Lung (tissue), 16 donors: ENCODE measurements around the gene TBP. TPM values are rescaled to one million over a fixed set of nuclear protein-coding genes. Genes with fewer than 3 reads are reported as not detected.
A peak's percentile ranks its signal among the peaks of the same experiment; 100 is the strongest.

Experiments used
- ATAC-seq: fragments of 200-7000 bp; cut with Tn5 transposase; one replicate; pipeline ENCODE4 v1.9.1; 2020; ENCODE audit warnings: moderate number of reproducible peaks; ENCODE audit not compliant: insufficient read depth, low FRiP score
- DNase-seq, 3 donors: peaks; one replicate each; pipeline ENCODE4 v3.0.0-alpha.2; 2013 to 2017
- H3K27ac ChIP-seq, 2 donors: one replicate each; pipeline ENCODE4 v1.5.1; 2013; ENCODE audit warnings: mild to moderate bottlenecking in 2 of 2, moderate library complexity in 2 of 2, control low read depth in 1 of 2, inconsistent platforms in 1 of 2, low read depth in 1 of 2, low read length in 1 of 2
- H3K27me3 ChIP-seq, 3 donors: one replicate each; pipeline ENCODE4 v1.5.1; 2013; ENCODE audit warnings: low read length in 2 of 3; ENCODE audit not compliant: control insufficient read depth in 3 of 3, insufficient read depth in 3 of 3
- H3K36me3 ChIP-seq, 4 donors: one replicate each; pipeline ENCODE4 v1.5.1; 2013; ENCODE audit warnings: low read length in 4 of 4, mild to moderate bottlenecking in 1 of 4, moderate library complexity in 1 of 4; ENCODE audit not compliant: control insufficient read depth in 4 of 4, insufficient read depth in 4 of 4
- H3K4me1 ChIP-seq, 5 donors: one replicate each; pipeline ENCODE4 v1.5.1; 2013; ENCODE audit warnings: low read length in 5 of 5, mild to moderate bottlenecking in 2 of 5, moderate library complexity in 1 of 5; ENCODE audit not compliant: control insufficient read depth in 5 of 5, insufficient read depth in 5 of 5
- H3K4me3 ChIP-seq: one replicate; pipeline ENCODE4 v1.5.1; 2013; ENCODE audit warnings: mild to moderate bottlenecking, control low read depth, moderate library complexity
- H3K9ac ChIP-seq, 2 donors: one replicate each; pipeline ENCODE4 v1.5.1; 2013; ENCODE audit warnings: low read length in 2 of 2, control low read depth in 1 of 2; ENCODE audit not compliant: insufficient read depth in 1 of 2
- H3K9me3 ChIP-seq, 4 donors: one replicate each; pipeline ENCODE4 v1.5.1; 2013; ENCODE audit warnings: low read length in 3 of 4, mild to moderate bottlenecking in 1 of 4, moderate library complexity in 1 of 4; ENCODE audit not compliant: control insufficient read depth in 4 of 4, insufficient read depth in 3 of 4
- WGBS, 2 donors: extraction: QIAGEN DNeasy Blood & Tissue Kit; methylation state at CpG; one replicate each; pipeline ENCODE4 v1.1.7; 2013; 5-methylcytosine and 5-hydroxymethylcytosine counted together
- long read RNA-seq, 5 donors: transcript quantifications; one replicate each; lab custom pipeline, GENCODE V29; 2026
- polyA plus RNA-seq, 2 donors: library from polyadenylated mRNA; stranded (reverse); fragments of 200-250 nt; gene quantifications; one replicate each; pipeline ENCODE4 v1.2.1, GENCODE V29; 2013
- total RNA-seq, 2 donors: library from RNA; depleted of rRNA in 1 of 2; stranded (reverse); fragments of >200 nt in 1 of 2; gene quantifications; one replicate each; pipeline ENCODE4 v1.2.1, GENCODE V29; 2014 to 2021
- TF ChIP-seq, protein P1 (sequence below): IDR thresholded peaks from 2 replicates; pipeline ENCODE4 v1.5.1; 2012; ENCODE audit warnings: mild to moderate bottlenecking; ENCODE audit errors: control extremely low read depth, extremely low read depth
- donor health status: control.
- donor health status: control.
- donor health status: Bipolar disorder and iron deficiency.
- donor health status: healthy.
- donor health status: DM: yes; HTN: yes; CAD: no.

Gene TBP
- total RNA-seq: 10 to 100 TPM; 12.5 to 13.7 TPM
- 10 to 100 TPM in 1 of 2 donors, 1 to 10 TPM in 1; 9.2 to 10.0 TPM for polyA plus RNA-seq
- long read RNA-seq, donor 1, partial matches to known transcripts: 6 of 9 reads
- long read RNA-seq, donor 1, other reads (novel, unspliced or antisense): 0 of 9 reads
- long read RNA-seq, donor 2, partial matches to known transcripts: 11 of 13 reads
- long read RNA-seq, donor 2, other reads (novel, unspliced or antisense): 0 of 13 reads
- long read RNA-seq, donor 3, partial matches to known transcripts: 8 of 11 reads
- long read RNA-seq, donor 3, other reads (novel, unspliced or antisense): 0 of 11 reads
- long read RNA-seq, donor 4, partial matches to known transcripts: 45 of 47 reads
- long read RNA-seq, donor 4, other reads (novel, unspliced or antisense): 0 of 47 reads
- long read RNA-seq, donor 5, transcript TBP-202 (8 exons, 1,903 nt): major isoform, 6 of 26 reads
- long read RNA-seq, donor 5, partial matches to known transcripts: 19 of 26 reads
- long read RNA-seq, donor 5, other reads (novel, unspliced or antisense): 0 of 26 reads

DNA sequence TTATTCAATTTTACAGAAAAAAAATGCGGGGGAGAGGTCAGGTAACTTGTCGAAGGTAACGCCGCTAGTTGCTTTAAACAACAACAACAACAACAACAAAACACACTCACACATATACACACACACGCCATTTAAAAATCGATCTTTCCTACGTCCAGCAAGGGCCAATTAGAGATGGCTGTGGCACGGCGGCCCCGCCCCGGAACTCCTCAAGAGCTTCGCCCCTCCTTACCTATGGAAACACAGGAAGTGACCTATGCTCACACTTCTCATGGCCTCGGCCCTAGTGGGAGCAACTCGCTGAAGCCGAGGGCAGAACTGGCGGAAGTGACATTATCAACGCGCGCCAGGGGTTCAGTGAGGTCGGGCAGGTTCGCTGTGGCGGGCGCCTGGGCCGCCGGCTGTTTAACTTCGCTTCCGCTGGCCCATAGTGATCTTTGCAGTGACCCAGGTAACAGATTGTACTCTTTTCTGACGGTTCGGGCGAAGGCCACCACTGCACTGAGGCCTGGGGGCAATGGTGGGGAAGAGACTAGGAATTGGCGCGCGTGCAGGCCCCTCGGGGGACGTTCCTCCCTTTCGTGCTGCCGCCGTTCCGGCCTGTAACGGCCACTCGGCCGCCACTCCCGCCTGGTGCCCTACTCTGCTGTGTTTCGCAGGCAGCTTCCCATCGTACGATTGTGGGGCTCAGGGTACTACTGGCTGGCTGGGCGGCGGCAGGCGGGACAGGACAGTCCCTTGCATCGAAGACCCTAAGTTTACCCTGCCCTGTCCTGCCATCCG, at the start of gene TBP:
TBP (plus strand) TSS at position 357 of the 783 bp plus-strand sequence. CDS start 2,661 bp downstream, outside the sequence.
- peak; percentile 98 to 100 (median 99) for DNase-seq
- H3K27me3 ChIP-seq: no peaks in the 10 kb centered on the region
- ATAC-seq: peak; percentile 94
- peak within 1 kb of the TSS; percentile 81 to 100 for H3K27ac ChIP-seq
- peaks cover 2 to 14% (median 6%) of the 10 kb centered on the region in 4 donors for H3K36me3 ChIP-seq
- 0% methylated on average over 50 to 51 of the region's 51 CpGs for WGBS, 2 donors
- TF ChIP-seq, protein P1, sequence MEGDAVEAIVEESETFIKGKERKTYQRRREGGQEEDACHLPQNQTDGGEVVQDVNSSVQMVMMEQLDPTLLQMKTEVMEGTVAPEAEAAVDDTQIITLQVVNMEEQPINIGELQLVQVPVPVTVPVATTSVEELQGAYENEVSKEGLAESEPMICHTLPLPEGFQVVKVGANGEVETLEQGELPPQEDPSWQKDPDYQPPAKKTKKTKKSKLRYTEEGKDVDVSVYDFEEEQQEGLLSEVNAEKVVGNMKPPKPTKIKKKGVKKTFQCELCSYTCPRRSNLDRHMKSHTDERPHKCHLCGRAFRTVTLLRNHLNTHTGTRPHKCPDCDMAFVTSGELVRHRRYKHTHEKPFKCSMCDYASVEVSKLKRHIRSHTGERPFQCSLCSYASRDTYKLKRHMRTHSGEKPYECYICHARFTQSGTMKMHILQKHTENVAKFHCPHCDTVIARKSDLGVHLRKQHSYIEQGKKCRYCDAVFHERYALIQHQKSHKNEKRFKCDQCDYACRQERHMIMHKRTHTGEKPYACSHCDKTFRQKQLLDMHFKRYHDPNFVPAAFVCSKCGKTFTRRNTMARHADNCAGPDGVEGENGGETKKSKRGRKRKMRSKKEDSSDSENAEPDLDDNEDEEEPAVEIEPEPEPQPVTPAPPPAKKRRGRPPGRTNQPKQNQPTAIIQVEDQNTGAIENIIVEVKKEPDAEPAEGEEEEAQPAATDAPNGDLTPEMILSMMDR: no peak
- no peaks in the 10 kb centered on the region for H3K9me3 ChIP-seq
- H3K4me1 ChIP-seq: peaks cover 1 to 26% (median 13%) of the 10 kb centered on the region in 5 donors
- H3K9ac ChIP-seq: peak within 1 kb of the TSS; percentile 92 to 94
- peak within 1 kb of the TSS; percentile 97 for H3K4me3 ChIP-seq

DNA sequence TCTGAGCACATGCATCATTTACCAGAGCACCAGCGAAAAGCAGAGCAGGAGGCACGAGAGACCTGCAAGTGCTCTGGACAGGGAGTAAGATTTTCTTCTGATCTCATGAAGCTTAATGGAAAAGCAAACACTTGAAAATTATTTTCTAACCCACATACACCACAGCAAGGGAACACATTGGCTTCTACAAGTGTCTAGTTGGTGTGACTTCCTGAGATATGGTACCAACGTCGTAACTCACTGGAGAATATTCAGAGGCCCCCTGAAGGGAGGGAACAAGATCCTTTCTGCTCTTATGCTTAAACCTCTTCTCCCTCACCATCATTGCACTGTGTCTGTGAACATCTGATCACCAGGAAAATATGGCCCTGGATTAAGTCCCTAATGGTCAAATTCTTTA, 49.7 kb upstream of the TBP start:
- ATAC-seq: no peak
- Histone ChIP-seq H3K4me1 (peaks cover 0 to 5% (median 0%) of the 10 kb centered on the region in 5 donors), H3K4me3 (no peak overlapping the region), H3K27me3 (peaks cover 0 to 11% (median 7%) of the 10 kb centered on the region in 3 donors), H3K27ac (no peak overlapping the region), H3K9me3 (peaks cover 0 to 22% (median 6%) of the 10 kb centered on the region in 4 donors), H3K36me3 (no peaks in the 10 kb centered on the region), H3K9ac (no peak overlapping the region)
- TF ChIP-seq, protein P1: no peak
- peak in 1 of 3 donors; percentile 25 for DNase-seq
- 34 to 38% methylated on average over 4 of the region's 4 CpGs for WGBS, 2 donors

DNA sequence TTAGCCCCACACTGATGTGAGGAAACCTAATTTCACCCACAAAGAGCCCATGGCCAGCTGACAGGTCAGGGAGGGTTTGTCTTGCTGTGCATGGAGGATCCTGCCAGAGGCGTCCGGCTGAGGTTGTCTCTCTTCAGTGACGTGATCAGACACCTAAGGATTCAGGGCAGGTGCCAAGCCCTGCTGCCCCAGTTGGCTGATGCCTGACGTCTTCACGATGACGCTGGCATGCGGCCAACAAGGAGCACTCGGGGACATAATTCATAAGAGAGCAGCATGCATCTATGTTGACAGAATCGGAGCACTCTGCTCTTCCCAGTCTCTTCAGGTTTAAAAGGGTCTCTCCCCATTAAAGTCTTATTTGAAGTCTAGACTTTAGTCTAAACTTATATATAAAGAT, 48.9 kb upstream of the TBP start:
- ATAC-seq (no peak), DNase-seq (no peak)
- peaks cover 0 to 5% (median 0%) of the 10 kb centered on the region in 5 donors for H3K4me1 ChIP-seq
- WGBS, 2 donors: 34 to 40% methylated on average over 9 of the region's 9 CpGs
- peaks cover 0 to 22% (median 6%) of the 10 kb centered on the region in 4 donors for H3K9me3 ChIP-seq
- H3K27ac ChIP-seq: no peak overlapping the region
- peaks cover 0 to 11% (median 7%) of the 10 kb centered on the region in 3 donors for H3K27me3 ChIP-seq
- no peaks in the 10 kb centered on the region for H3K36me3 ChIP-seq
- TF ChIP-seq, protein P1: no peak
- H3K9ac ChIP-seq: no peak overlapping the region
- H3K4me3 ChIP-seq: no peak overlapping the region
